CD14-positive monocyte (primary cell): ENCODE measurements around the gene PTPN20. TPM values are rescaled to one million over a fixed set of nuclear protein-coding genes. Genes with fewer than 3 reads are reported as not detected.

ENCODE experiments used
- DNase-seq, 3 donors: peaks; one replicate each; pipeline ENCODE4 v3.0.0-alpha.2; 2011 to 2022
- H2AFZ ChIP-seq: 2 replicates; pipeline ENCODE4 v1.6.0; 2012; ENCODE audit warnings: mild to moderate bottlenecking, low read depth, low read length, inconsistent platforms; ENCODE audit not compliant: insufficient read depth, poor library complexity, severe bottlenecking
- H3K27ac ChIP-seq, 2 donors: 1 replicate in 1 of 2; 2 replicates in 1 of 2; pipeline ENCODE4 v1.5.1; 2012 to 2013; ENCODE audit warnings: low read length in 2 of 2, control low read depth in 1 of 2, inconsistent platforms in 1 of 2, low read depth in 1 of 2, mild to moderate bottlenecking in 1 of 2
- H3K27me3 ChIP-seq, 2 donors: one replicate each; pipeline versions ENCODE4 v1.6.0 to v1.6.1; 2011 to 2013; ENCODE audit warnings: low read length in 2 of 2; ENCODE audit not compliant: control insufficient read depth in 2 of 2, insufficient read depth in 2 of 2
- H3K36me3 ChIP-seq, 2 donors: replicated peaks in 1 of 2; 1 replicate in 1 of 2; 2 replicates in 1 of 2; pipeline versions ENCODE4 v1.5.1 to v1.6.1; 2012 to 2013; ENCODE audit warnings: low read length in 2 of 2, control low read depth in 1 of 2, inconsistent platforms in 1 of 2, mild to moderate bottlenecking in 1 of 2; ENCODE audit not compliant: insufficient read depth in 2 of 2, control insufficient read depth in 1 of 2
- H3K4me1 ChIP-seq, 2 donors: 1 replicate in 1 of 2; 2 replicates in 1 of 2; pipeline versions ENCODE4 v1.5.1 to v1.6.1; 2012 to 2013; ENCODE audit warnings: low read length in 2 of 2, control low read depth in 1 of 2, inconsistent platforms in 1 of 2, mild to moderate bottlenecking in 1 of 2, moderate library complexity in 1 of 2; ENCODE audit not compliant: insufficient read depth in 2 of 2, control insufficient read depth in 1 of 2
- H3K4me2 ChIP-seq: replicated peaks from 2 replicates; pipeline ENCODE3; 2012; ENCODE audit warnings: low read length, moderate library complexity, mild to moderate bottlenecking; ENCODE audit not compliant: poor library complexity, severe bottlenecking; ENCODE audit errors: extremely low read depth
- H3K4me3 ChIP-seq, 3 experiments: fragments of 200-600 bp in 1 of 3; sonication (generic) in 1 of 3; replicated peaks in 1 of 3; 1 replicate in 2 of 3; 2 replicates in 1 of 3; pipeline ENCODE4 v1.5.1; 2011 to 2013; ENCODE audit warnings: low read length in 3 of 3, mild to moderate bottlenecking in 3 of 3, control low read depth in 2 of 3, low read depth in 2 of 3, inconsistent platforms in 1 of 3, moderate library complexity in 1 of 3
- H3K79me2 ChIP-seq: 2 replicates; pipeline ENCODE4 v1.6.0; 2012; ENCODE audit warnings: mild to moderate bottlenecking, control low read depth, inconsistent platforms, low read length, moderate library complexity; ENCODE audit not compliant: insufficient read depth
- H3K9ac ChIP-seq: 2 replicates; pipeline ENCODE4 v1.6.0; 2017; ENCODE audit warnings: low read length, mild to moderate bottlenecking; ENCODE audit not compliant: insufficient read depth, poor library complexity, severe bottlenecking
- H3K9me3 ChIP-seq, 2 donors: replicated peaks in 1 of 2; 1 replicate in 1 of 2; 2 replicates in 1 of 2; pipeline versions ENCODE4 v1.5.1 to v1.6.1; 2012 to 2013; ENCODE audit warnings: low read length in 2 of 2, control low read depth in 1 of 2; ENCODE audit not compliant: control insufficient read depth in 1 of 2, insufficient read depth in 1 of 2
- H4K20me1 ChIP-seq: 2 replicates; pipeline ENCODE4 v1.6.0; 2012; ENCODE audit warnings: mild to moderate bottlenecking, low read length, control low read depth, moderate library complexity; ENCODE audit not compliant: insufficient read depth
- H3K27ac Mint-ChIP-seq, 7 donors: one replicate each; pipeline ENCODE4 v1.8.0; 2020; ENCODE audit warnings: mild to moderate bottlenecking in 7 of 7, mixed read lengths in 7 of 7, moderate library complexity in 6 of 7, inconsistent platforms in 2 of 7
- H3K27me3 Mint-ChIP-seq, 3 donors: one replicate each; pipeline ENCODE4 v1.8.0; 2021 to 2022; ENCODE audit warnings: low read depth in 3 of 3, mild to moderate bottlenecking in 3 of 3, mixed read lengths in 3 of 3, moderate library complexity in 3 of 3, inconsistent platforms in 1 of 3
- H3K36me3 Mint-ChIP-seq, 2 donors: one replicate each; pipeline ENCODE4 v1.8.0; 2020; ENCODE audit warnings: mixed read lengths in 2 of 2, inconsistent platforms in 1 of 2, mild to moderate bottlenecking in 1 of 2
- H3K4me1 Mint-ChIP-seq: one replicate; pipeline ENCODE4 v1.8.0; 2020; ENCODE audit warnings: mild to moderate bottlenecking, mixed read lengths
- H3K4me3 Mint-ChIP-seq, 2 donors: one replicate each; pipeline ENCODE4 v1.8.0; 2020; ENCODE audit warnings: mild to moderate bottlenecking in 2 of 2, mixed read lengths in 2 of 2, moderate library complexity in 1 of 2
- H3K9me3 Mint-ChIP-seq, 7 donors: one replicate each; pipeline ENCODE4 v1.8.0; 2020 to 2022; ENCODE audit warnings: mixed read lengths in 7 of 7, mild to moderate bottlenecking in 6 of 7, moderate library complexity in 6 of 7, inconsistent platforms in 2 of 7
- WGBS: methylation state at CpG from one replicate; pipeline ENCODE4 v1.1.5; 2013; ENCODE audit warnings: missing lambda C conversion rate; ENCODE audit not compliant: insufficient coverage; 5-methylcytosine and 5-hydroxymethylcytosine counted together
- intact Hi-C, 2 donors: fragments of 100-400 bp; cut with micrococcal nuclease; formaldehyde crosslinking; loops; one replicate each; pipeline versions ENCODE4 v1.15.0 to v1.15.1; 2023
- polyA plus RNA-seq, 3 donors: library from polyadenylated mRNA; depleted of rRNA in 1 of 3; unstranded in 2 of 3; stranded (reverse) in 1 of 3; fragments of 300-500 nt in 2 of 3; fragments of >200 nt in 1 of 3; fragmentation: Illumina TruSeq in 2 of 3; gene quantifications; 1 replicate in 2 of 3; 2 replicates in 1 of 3; pipeline ENCODE4 v1.2.3, GENCODE V29; 2012 to 2021
- TF ChIP-seq, protein P1 (sequence below): fragments of 200-600 bp; IDR thresholded peaks from one replicate; pipeline ENCODE4 v1.8.0; 2022; ENCODE audit warnings: antibody characterized with exemption, mild to moderate bottlenecking

The PTPN20 gene
- polyA plus RNA-seq, 3 donors = 0.04 TPM; not detected in 2

DNA sequence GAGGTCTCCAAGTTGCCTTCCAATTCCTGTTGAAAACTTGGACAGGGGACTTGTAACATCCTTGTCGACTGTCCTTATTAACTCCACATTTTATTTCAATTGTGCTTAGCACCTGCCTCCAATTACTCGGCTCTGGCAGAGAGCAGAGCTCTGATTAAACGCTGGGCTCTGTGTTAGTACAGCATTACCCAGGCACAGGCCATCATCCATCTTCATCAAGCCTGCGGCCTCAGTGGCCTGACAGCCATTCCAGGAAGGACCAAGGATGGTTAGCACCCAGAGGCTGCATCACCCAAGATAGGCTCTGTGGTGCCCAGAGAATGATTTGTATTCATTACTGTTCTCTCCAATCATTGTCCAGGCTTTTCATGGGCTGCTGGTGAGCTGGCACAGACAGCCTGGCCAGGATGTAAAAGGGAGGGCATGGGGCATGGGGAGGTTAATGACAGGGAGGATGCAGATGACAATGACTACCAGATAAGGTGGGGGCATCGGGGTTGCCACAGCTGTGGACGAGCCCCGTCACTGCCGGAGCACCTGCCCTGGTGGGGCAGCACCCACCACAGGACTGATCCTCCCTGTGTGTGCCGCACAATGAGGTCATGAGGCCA lies 123.3 kb downstream of the PTPN20 start:
- no peak overlapping the region for H3K4me3 Mint-ChIP-seq
- WGBS = 82% methylated on average over 8 of the region's 9 CpGs
- no peaks in the 10 kb centered on the region for H3K79me2 ChIP-seq
- no peaks in the 10 kb centered on the region for H3K36me3 ChIP-seq
- no peak overlapping the region for H3K4me2 ChIP-seq
- no peaks in the 10 kb centered on the region for H3K4me1 Mint-ChIP-seq
- H3K27ac Mint-ChIP-seq = no peak overlapping the region
- peaks cover 2 to 8% (median 3%) of the 10 kb centered on the region in 3 donors for H3K27me3 Mint-ChIP-seq
- no peak overlapping the region for H3K27ac ChIP-seq
- H3K9ac ChIP-seq = no peak overlapping the region
- no peak overlapping the region for H2AFZ ChIP-seq
- no peak overlapping the region for H3K4me3 ChIP-seq
- TF ChIP-seq, protein P1, sequence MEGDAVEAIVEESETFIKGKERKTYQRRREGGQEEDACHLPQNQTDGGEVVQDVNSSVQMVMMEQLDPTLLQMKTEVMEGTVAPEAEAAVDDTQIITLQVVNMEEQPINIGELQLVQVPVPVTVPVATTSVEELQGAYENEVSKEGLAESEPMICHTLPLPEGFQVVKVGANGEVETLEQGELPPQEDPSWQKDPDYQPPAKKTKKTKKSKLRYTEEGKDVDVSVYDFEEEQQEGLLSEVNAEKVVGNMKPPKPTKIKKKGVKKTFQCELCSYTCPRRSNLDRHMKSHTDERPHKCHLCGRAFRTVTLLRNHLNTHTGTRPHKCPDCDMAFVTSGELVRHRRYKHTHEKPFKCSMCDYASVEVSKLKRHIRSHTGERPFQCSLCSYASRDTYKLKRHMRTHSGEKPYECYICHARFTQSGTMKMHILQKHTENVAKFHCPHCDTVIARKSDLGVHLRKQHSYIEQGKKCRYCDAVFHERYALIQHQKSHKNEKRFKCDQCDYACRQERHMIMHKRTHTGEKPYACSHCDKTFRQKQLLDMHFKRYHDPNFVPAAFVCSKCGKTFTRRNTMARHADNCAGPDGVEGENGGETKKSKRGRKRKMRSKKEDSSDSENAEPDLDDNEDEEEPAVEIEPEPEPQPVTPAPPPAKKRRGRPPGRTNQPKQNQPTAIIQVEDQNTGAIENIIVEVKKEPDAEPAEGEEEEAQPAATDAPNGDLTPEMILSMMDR = no peak
- DNase-seq = no peak
- no peaks in the 10 kb centered on the region for H3K27me3 ChIP-seq
- intact Hi-C loops = no loop called here
- H3K9me3 ChIP-seq = no peaks in the 10 kb centered on the region
- H3K4me1 ChIP-seq = no peaks in the 10 kb centered on the region
- H3K36me3 Mint-ChIP-seq = no peaks in the 10 kb centered on the region
- no peaks in the 10 kb centered on the region for H4K20me1 ChIP-seq
- H3K9me3 Mint-ChIP-seq = peaks cover 0 to 2% (median 0%) of the 10 kb centered on the region in 7 donors

DNA sequence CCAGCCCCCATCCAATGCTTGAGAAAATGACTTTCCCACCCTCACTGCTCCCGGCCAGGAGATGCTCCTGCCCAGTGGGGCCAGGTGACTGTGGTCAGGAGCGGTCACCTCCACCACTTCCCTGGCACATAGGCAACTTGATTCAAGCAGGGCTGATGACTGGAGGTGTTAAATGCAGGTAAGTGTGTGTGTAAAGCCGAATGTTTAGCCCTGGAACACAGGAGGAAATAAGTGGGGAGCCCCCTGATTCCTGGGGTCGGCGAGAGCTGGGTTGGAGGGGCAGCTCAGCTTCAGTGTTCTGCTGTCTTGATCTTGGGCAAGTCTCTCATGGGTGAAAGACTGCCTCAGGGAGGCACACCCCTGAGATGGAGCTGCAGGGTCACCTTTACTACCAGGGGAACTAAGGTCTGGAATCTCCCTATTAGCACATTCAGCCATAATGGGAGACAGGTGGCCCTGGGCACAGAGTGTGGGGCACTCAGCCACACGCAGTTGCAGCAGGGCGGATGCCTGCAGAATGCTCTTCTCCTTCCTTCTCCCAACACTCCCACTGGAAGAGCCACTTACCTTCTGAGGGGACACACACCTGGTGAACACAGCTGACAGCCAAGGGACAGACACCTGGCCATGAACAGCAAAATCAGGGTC lies 124.1 kb downstream of the PTPN20 start:
- H3K27ac ChIP-seq = no peak overlapping the region
- intact Hi-C loops = no loop called here
- H4K20me1 ChIP-seq = no peaks in the 10 kb centered on the region
- Mint-ChIP-seq H3K27ac (no peak overlapping the region), H3K4me3 (no peak overlapping the region), H3K36me3 (no peaks in the 10 kb centered on the region), H3K27me3 (peaks cover 2 to 8% (median 3%) of the 10 kb centered on the region in 3 donors), H3K9me3 (peaks cover 0 to 2% (median 0%) of the 10 kb centered on the region in 7 donors), H3K4me1 (no peaks in the 10 kb centered on the region)
- no peak for DNase-seq
- no peak overlapping the region for H3K4me3 ChIP-seq
- H3K4me1 ChIP-seq = no peaks in the 10 kb centered on the region
- 86% methylated on average over 3 of the region's 7 CpGs for WGBS
- H3K4me2 ChIP-seq = no peak overlapping the region
- no peaks in the 10 kb centered on the region for H3K9me3 ChIP-seq
- H3K36me3 ChIP-seq = no peaks in the 10 kb centered on the region
- no peak overlapping the region for H3K9ac ChIP-seq
- no peak overlapping the region for H2AFZ ChIP-seq
- TF ChIP-seq, protein P1 = no peak
- H3K27me3 ChIP-seq = no peaks in the 10 kb centered on the region
- no peaks in the 10 kb centered on the region for H3K79me2 ChIP-seq
